GM12878 (cell line): ENCODE results near the gene TRIM71. TPM values are rescaled to one million over a fixed set of nuclear protein-coding genes. Genes with fewer than 3 reads are reported as not detected.

Experiments used
- BCL3 ChIP-seq: IDR thresholded peaks from 2 replicates; pipeline ENCODE4 v1.6.1; 2011; ENCODE audit warnings: borderline replicate concordance, low read depth, mild to moderate bottlenecking, moderate library complexity, low read length; ENCODE audit not compliant: insufficient read depth, poor library complexity, severe bottlenecking
- BMI1 ChIP-seq: fragments of 450-650 bp; IDR thresholded peaks from 2 replicates; pipeline ENCODE4 v1.6.1; 2016; ENCODE audit warnings: mild to moderate bottlenecking, moderate library complexity, borderline replicate concordance
- CBFB ChIP-seq: IDR thresholded peaks from 2 replicates; pipeline ENCODE4 v1.6.1; 2016; ENCODE audit warnings: antibody characterized with exemption, low read depth
- CHD1 ChIP-seq: IDR thresholded peaks from 2 replicates; pipeline ENCODE4 v1.6.1; 2012; ENCODE audit warnings: low read depth, low read length, improper control_type of control experiment
- CREB1 ChIP-seq: IDR thresholded peaks from 2 replicates; pipeline ENCODE4 v1.6.1; 2012; ENCODE audit warnings: low read depth, mild to moderate bottlenecking, inconsistent platforms
- EZH2 ChIP-seq: IDR thresholded peaks from 2 replicates; pipeline ENCODE4 v1.6.1; 2012; ENCODE audit warnings: low read depth, mild to moderate bottlenecking, control low read depth, inconsistent platforms, low read length, borderline replicate concordance; ENCODE audit not compliant: control insufficient read depth
- IKZF1 ChIP-seq: fragments of 450-650 bp; conservative IDR thresholded peaks from 2 replicates; pipeline ENCODE4 v1.6.1; 2017; ENCODE audit warnings: antibody characterized with exemption, mild to moderate bottlenecking
- JUND ChIP-seq: IDR thresholded peaks from 2 replicates; pipeline ENCODE4 v1.6.1; 2012; ENCODE audit warnings: low read depth, mild to moderate bottlenecking, low read length, improper control_type of control experiment, moderate library complexity
- KDM1A ChIP-seq: fragments of 200-600 bp; sonication (generic); IDR thresholded peaks from 2 replicates; pipeline ENCODE4 v1.6.1; 2016; ENCODE audit warnings: borderline replicate concordance
- KLF5 ChIP-seq: fragments of 450-650 bp; IDR thresholded peaks from 2 replicates; pipeline ENCODE4 v1.6.1; 2014; ENCODE audit warnings: mild to moderate bottlenecking; ENCODE audit not compliant: partially characterized antibody
- MTA3 ChIP-seq: IDR thresholded peaks from 2 replicates; pipeline ENCODE4 v1.6.1; 2012; ENCODE audit warnings: low read length, inconsistent platforms, borderline replicate concordance
- MXI1 ChIP-seq: fragments of 150-350 bp; IDR thresholded peaks from 2 replicates; pipeline ENCODE4 v1.6.1; 2011; ENCODE audit warnings: low read depth, mild to moderate bottlenecking, inconsistent platforms, low read length, improper control_type of control experiment
- NFIC ChIP-seq: IDR thresholded peaks from 2 replicates; pipeline ENCODE4 v1.6.1; 2012; ENCODE audit warnings: low read depth, mild to moderate bottlenecking, inconsistent platforms, low read length, moderate library complexity
- NR2C2 ChIP-seq: IDR thresholded peaks from 2 replicates; pipeline ENCODE4 v1.6.1; 2011; ENCODE audit warnings: borderline replicate concordance, low read depth; ENCODE audit not compliant: control insufficient read depth, insufficient read length
- PAX5 ChIP-seq: IDR thresholded peaks from 2 replicates; pipeline ENCODE4 v1.6.1; 2011; ENCODE audit warnings: low read depth, low read length, borderline replicate concordance
- RAD51 ChIP-seq: fragments of 450-650 bp; IDR thresholded peaks from 2 replicates; pipeline ENCODE4 v1.6.1; 2016; ENCODE audit warnings: moderate library complexity, mild to moderate bottlenecking, inconsistent platforms
- RFX5 ChIP-seq: IDR thresholded peaks from 2 replicates; pipeline ENCODE4 v1.6.1; 2011; ENCODE audit warnings: low read depth, low read length, improper control_type of control experiment
- SIN3A ChIP-seq: IDR thresholded peaks from 2 replicates; pipeline ENCODE4 v1.6.1; 2012; ENCODE audit warnings: low read depth, low read length, improper control_type of control experiment
- SKIL ChIP-seq: fragments of 450-650 bp; IDR thresholded peaks from 2 replicates; pipeline ENCODE4 v1.6.1; 2017; ENCODE audit warnings: mild to moderate bottlenecking, low read depth, inconsistent platforms; ENCODE audit not compliant: poor library complexity, severe bottlenecking
- SMC3 ChIP-seq: IDR thresholded peaks from 2 replicates; pipeline ENCODE4 v1.6.1; 2011; ENCODE audit warnings: low read length, improper control_type of control experiment, borderline replicate concordance
- SPI1 ChIP-seq: IDR thresholded peaks from 2 replicates; pipeline ENCODE4 v1.6.1; 2011; ENCODE audit warnings: low read depth, mild to moderate bottlenecking, low read length, moderate library complexity, borderline replicate concordance; ENCODE audit not compliant: insufficient read depth
- SUZ12 ChIP-seq: fragments of 200-600 bp; sonication (generic); IDR thresholded peaks from one replicate; pipeline ENCODE4 v1.6.1; 2018; ENCODE audit warnings: antibody characterized with exemption, mild to moderate bottlenecking; ENCODE audit not compliant: unreplicated experiment
- TCF7 ChIP-seq: IDR thresholded peaks from 2 replicates; pipeline ENCODE4 v1.6.1; 2014; ENCODE audit warnings: antibody characterized with exemption, borderline replicate concordance
- polyA plus RNA-seq, 11 experiments: library from polyadenylated mRNA; depleted of rRNA in 4 of 11; unstranded in 6 of 11; stranded (reverse) in 5 of 11; fragments of >200 nt; fragmentation: Nextera tagmentation in 4 of 11; fragmentation: Illumina TruSeq in 1 of 11; extraction: Ambion mirVana in 4 of 11; extraction: Trizol in 1 of 11; gene quantifications; 1 replicate in 1 of 11; 2 replicates in 10 of 11; pipeline versions ENCODE4 v1.2.1 to v1.2.3, GENCODE V29; 2011 to 2016; ENCODE audit warnings: inconsistent platforms in 2 of 11, missing spikeins in 2 of 11, low read depth in 1 of 11
- total RNA-seq, 4 experiments: library from RNA; depleted of rRNA in 3 of 4; stranded (reverse); fragments of >200 nt in 3 of 4; fragmentation: Illumina TruSeq in 1 of 4; extraction: Trizol in 1 of 4; gene quantifications; 2 replicates each; pipeline versions ENCODE4 v1.2.1 to v1.2.3, GENCODE V29; 2013 to 2021
- TF ChIP-seq, protein P1 (sequence below): fragments of 450-650 bp; IDR thresholded peaks from 2 replicates; pipeline ENCODE4 v1.6.1; 2016; ENCODE audit warnings: mild to moderate bottlenecking
- TF ChIP-seq, protein P2 (sequence below): IDR thresholded peaks from 2 replicates; pipeline ENCODE4 v1.6.1; 2011; ENCODE audit warnings: low read depth, mild to moderate bottlenecking, low read length, moderate library complexity, borderline replicate concordance; ENCODE audit errors: extremely low read depth

TRIM71 gene
- total and polyA plus RNA-seq, 10 of the 15 experiments (the other 5 are each of a cell fraction or from before 2014, with no cell fraction given): 0.02 to 1.8 (median 0.16) TPM

- TF ChIP-seq NR2C2: no peak
- TF ChIP-seq KLF5: no peak
- TF ChIP-seq TCF7: no peak
- TF ChIP-seq KDM1A: no peak
- no peak for TF ChIP-seq BCL3
- TF ChIP-seq SIN3A: no peak
- no peak for TF ChIP-seq SUZ12
- TF ChIP-seq IKZF1: peak; percentile 69
- TF ChIP-seq CHD1: no peak
- TF ChIP-seq JUND: no peak
- no peak for TF ChIP-seq MTA3
- TF ChIP-seq CBFB: no peak
- TF ChIP-seq, protein P1, sequence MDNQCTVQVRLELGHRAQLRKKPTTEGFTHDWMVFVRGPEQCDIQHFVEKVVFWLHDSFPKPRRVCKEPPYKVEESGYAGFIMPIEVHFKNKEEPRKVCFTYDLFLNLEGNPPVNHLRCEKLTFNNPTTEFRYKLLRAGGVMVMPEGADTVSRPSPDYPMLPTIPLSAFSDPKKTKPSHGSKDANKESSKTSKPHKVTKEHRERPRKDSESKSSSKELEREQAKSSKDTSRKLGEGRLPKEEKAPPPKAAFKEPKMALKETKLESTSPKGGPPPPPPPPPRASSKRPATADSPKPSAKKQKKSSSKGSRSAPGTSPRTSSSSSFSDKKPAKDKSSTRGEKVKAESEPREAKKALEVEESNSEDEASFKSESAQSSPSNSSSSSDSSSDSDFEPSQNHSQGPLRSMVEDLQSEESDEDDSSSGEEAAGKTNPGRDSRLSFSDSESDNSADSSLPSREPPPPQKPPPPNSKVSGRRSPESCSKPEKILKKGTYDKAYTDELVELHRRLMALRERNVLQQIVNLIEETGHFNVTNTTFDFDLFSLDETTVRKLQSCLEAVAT: 0 out of 2 replicates have a peak, but pooled peaks have one; percentile 45
- no peak for TF ChIP-seq NFIC
- TF ChIP-seq RFX5: no peak
- TF ChIP-seq CREB1: no peak
- TF ChIP-seq MXI1: no peak
- no peak for TF ChIP-seq SPI1
- no peak for TF ChIP-seq EZH2
- TF ChIP-seq BMI1: no peak
- TF ChIP-seq PAX5: no peak
- TF ChIP-seq SMC3: no peak
- TF ChIP-seq, protein P2, sequence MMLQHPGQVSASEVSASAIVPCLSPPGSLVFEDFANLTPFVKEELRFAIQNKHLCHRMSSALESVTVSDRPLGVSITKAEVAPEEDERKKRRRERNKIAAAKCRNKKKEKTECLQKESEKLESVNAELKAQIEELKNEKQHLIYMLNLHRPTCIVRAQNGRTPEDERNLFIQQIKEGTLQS: no peak
- peak; percentile 39 for TF ChIP-seq SKIL
- no peak for TF ChIP-seq RAD51
Observed at GRCh38 chr3:32888739-32889138, 70.9 kb downstream of the TRIM71 start (continued).
